HEK293T (cell line): ENCODE measurements around the gene AVPR2.

Experiments
- BHLHE40 ChIP-seq: fragments of 450-650 bp; IDR thresholded peaks from 2 replicates; pipeline ENCODE4 v1.6.1; 2016; ENCODE audit warnings: mild to moderate bottlenecking, moderate library complexity, borderline replicate concordance
- ELF4 ChIP-seq: fragments of 450-650 bp; IDR thresholded peaks from 2 replicates; pipeline ENCODE4 v1.6.1; 2017; ENCODE audit warnings: antibody characterized with exemption
- FOXA1 ChIP-seq: fragments of 450-650 bp; IDR thresholded peaks from 2 replicates; pipeline ENCODE4 v1.6.1; 2016; ENCODE audit warnings: mild to moderate bottlenecking
- FOXK2 ChIP-seq: fragments of 450-650 bp; IDR thresholded peaks from 2 replicates; pipeline ENCODE4 v1.6.1; 2016; ENCODE audit warnings: mild to moderate bottlenecking
- HDGF ChIP-seq: fragments of 450-650 bp; IDR thresholded peaks from 2 replicates; pipeline ENCODE4 v1.6.1; 2017; ENCODE audit warnings: antibody characterized with exemption, borderline replicate concordance
- L3MBTL2 ChIP-seq: fragments of 450-650 bp; conservative IDR thresholded peaks from 2 replicates; pipeline ENCODE4 v1.6.1; 2016; ENCODE audit warnings: mild to moderate bottlenecking
- SP1 ChIP-seq: fragments of 450-650 bp; IDR thresholded peaks from 2 replicates; pipeline ENCODE4 v1.6.1; 2017
- TARDBP ChIP-seq: fragments of 450-650 bp; IDR thresholded peaks from 2 replicates; pipeline ENCODE4 v1.6.1; 2016
- ZNF384 ChIP-seq: fragments of 450-650 bp; IDR thresholded peaks from 2 replicates; pipeline ENCODE4 v1.6.1; 2016

DNA sequence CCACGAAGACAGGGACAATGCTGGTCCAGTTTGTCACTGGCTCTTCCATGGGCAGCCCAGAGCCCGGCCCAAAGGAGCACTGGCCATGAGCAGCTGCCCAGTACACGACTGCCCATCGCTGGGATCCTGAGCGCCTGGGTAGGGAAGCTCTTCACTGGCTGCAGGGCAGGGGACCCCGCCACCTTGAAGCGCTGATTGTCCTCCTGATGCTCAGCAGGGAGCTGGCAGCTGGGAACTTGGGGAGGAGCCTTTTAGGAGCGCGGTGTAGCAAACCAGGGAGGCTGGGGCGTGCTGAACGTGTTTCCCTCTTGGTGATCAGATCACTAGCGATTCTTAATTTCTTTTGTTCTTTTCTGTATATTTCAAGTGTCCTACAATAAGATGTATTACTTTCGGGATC is 20.3 kb upstream of the AVPR2 start:
- TF ChIP-seq BHLHE40, result no peak
- TF ChIP-seq SP1, result no peak
- no peak for TF ChIP-seq ZNF384
- TF ChIP-seq L3MBTL2, result no peak
- no peak for TF ChIP-seq TARDBP
- no peak for TF ChIP-seq HDGF
- no peak for TF ChIP-seq FOXK2
- no peak for TF ChIP-seq ELF4
- TF ChIP-seq FOXA1, result no peak
